HEK293 (cell line): ENCODE data around the gene DCDC1.

Experiments used
- CTCF ChIA-PET: fragments of 350-600 bp; formaldehyde crosslinking; extraction: SDS; loops from one replicate; lab custom pipeline; 2021; ENCODE audit warnings: antibody characterized with exemption; lab: Yijun Ruan, JAX
- POLR2A ChIA-PET: fragments of 300-600 bp; formaldehyde crosslinking; extraction: SDS; loops from one replicate; lab custom pipeline; 2020; ENCODE audit warnings: antibody characterized with exemption, inconsistent platforms; lab: Yijun Ruan, JAX
- H3K27ac ChIP-seq: fragments of 200-500 bp; sonication (Bioruptor generic); 2 replicates; pipeline ENCODE4 v1.5.1; 2014; ENCODE audit warnings: low read depth, low read length, control low read depth, inconsistent platforms; ENCODE audit errors: extremely low read depth
- H3K36me3 ChIP-seq, 2 experiments: fragments of 200-500 bp in 1 of 2; sonication (Bioruptor generic) in 1 of 2; 1 replicate in 1 of 2; 2 replicates in 1 of 2; pipeline ENCODE4 v1.5.1; 2014 to 2017; ENCODE audit warnings: inconsistent platforms in 2 of 2, low read length in 2 of 2; ENCODE audit not compliant: control insufficient read depth in 2 of 2, insufficient read depth in 1 of 2
- H3K4me1 ChIP-seq: fragments of 200-500 bp; sonication (Bioruptor generic); 2 replicates; pipeline ENCODE4 v1.5.1; 2014; ENCODE audit warnings: mild to moderate bottlenecking, low read length, inconsistent platforms; ENCODE audit not compliant: control insufficient read depth, insufficient read depth
- H3K4me3 ChIP-seq: 2 replicates; pipeline ENCODE4 v1.5.1; 2011; ENCODE audit warnings: low read depth, mild to moderate bottlenecking, control low read depth, low read length, moderate library complexity
- H3K9me3 ChIP-seq: fragments of 200-500 bp; sonication (Bioruptor generic); 2 replicates; pipeline ENCODE4 v1.5.1; 2014; ENCODE audit warnings: low read depth, low read length, inconsistent platforms; ENCODE audit not compliant: control insufficient read depth, insufficient read depth
- BCL11B ChIP-seq: fragments of 450-650 bp; formaldehyde crosslinking; IDR thresholded peaks from 2 replicates; pipeline ENCODE4 v1.5.1; 2016; ENCODE audit warnings: low read depth, missing biosample characterization, missing genetic modification characterization
- CTCF ChIP-seq: fragments of 450-650 bp; formaldehyde crosslinking; IDR thresholded peaks from 2 replicates; pipeline ENCODE4 v1.5.1; 2016; ENCODE audit warnings: missing biosample characterization, missing genetic modification characterization
- EGR2 ChIP-seq: fragments of 450-650 bp; formaldehyde crosslinking; IDR thresholded peaks from 2 replicates; pipeline ENCODE4 v1.5.1; 2016; ENCODE audit warnings: low read depth, missing biosample characterization, missing genetic modification characterization
- FEZF1 ChIP-seq: fragments of 450-650 bp; formaldehyde crosslinking; IDR thresholded peaks from 2 replicates; pipeline ENCODE4 v1.5.1; 2016; ENCODE audit warnings: missing biosample characterization, missing genetic modification characterization
- GLI2 ChIP-seq: fragments of 450-650 bp; formaldehyde crosslinking; IDR thresholded peaks from 2 replicates; pipeline ENCODE4; 2017; ENCODE audit warnings: missing biosample characterization, missing genetic modification characterization, low read depth, borderline replicate concordance
- GLIS1 ChIP-seq: fragments of 450-650 bp; formaldehyde crosslinking; IDR thresholded peaks from 2 replicates; pipeline ENCODE4 v1.5.1; 2016; ENCODE audit warnings: missing biosample characterization, missing genetic modification characterization
- GLIS2 ChIP-seq: fragments of 450-650 bp; formaldehyde crosslinking; IDR thresholded peaks from 2 replicates; pipeline ENCODE4 v1.5.1; 2016; ENCODE audit warnings: missing biosample characterization, missing genetic modification characterization
- HOXC10 ChIP-seq: sonication (generic); formaldehyde crosslinking; IDR thresholded peaks from 2 replicates; pipeline ENCODE4 v1.8.1; 2023; ENCODE audit warnings: mild to moderate bottlenecking, missing genetic modification reagents
- INSM2 ChIP-seq: fragments of 450-650 bp; formaldehyde crosslinking; IDR thresholded peaks from 2 replicates; pipeline ENCODE4 v1.5.1; 2016; ENCODE audit warnings: missing biosample characterization, missing genetic modification characterization
- KLF1 ChIP-seq: fragments of 450-650 bp; formaldehyde crosslinking; IDR thresholded peaks from 2 replicates; pipeline ENCODE4 v1.5.1; 2016; ENCODE audit warnings: missing biosample characterization, missing genetic modification characterization
- KLF7 ChIP-seq: fragments of 450-650 bp; formaldehyde crosslinking; IDR thresholded peaks from 2 replicates; pipeline ENCODE4 v1.5.1; 2016; ENCODE audit warnings: missing biosample characterization, missing genetic modification characterization, borderline replicate concordance
- SALL2 ChIP-seq: fragments of 450-650 bp; formaldehyde crosslinking; IDR thresholded peaks from 2 replicates; pipeline ENCODE4 v1.5.0; 2017; ENCODE audit warnings: missing biosample characterization, mild to moderate bottlenecking, missing genetic modification characterization, borderline replicate concordance
- ZFP3 ChIP-seq: fragments of 450-650 bp; formaldehyde crosslinking; IDR thresholded peaks from 2 replicates; pipeline ENCODE4 v1.5.1; 2016; ENCODE audit warnings: low read depth, missing biosample characterization, missing genetic modification characterization
- ZFP69B ChIP-seq: fragments of 450-650 bp; formaldehyde crosslinking; IDR thresholded peaks from 2 replicates; pipeline ENCODE4 v1.5.1; 2016; ENCODE audit warnings: missing biosample characterization, missing genetic modification characterization
- ZNF157 ChIP-seq: fragments of 450-650 bp; formaldehyde crosslinking; IDR thresholded peaks from 2 replicates; pipeline ENCODE4 v1.5.1; 2016; ENCODE audit warnings: missing biosample characterization, missing genetic modification characterization
- ZNF248 ChIP-seq: fragments of 450-650 bp; formaldehyde crosslinking; IDR thresholded peaks from 2 replicates; pipeline ENCODE4 v1.5.1; 2017; ENCODE audit warnings: missing biosample characterization, missing genetic modification characterization
- ZNF404 ChIP-seq: fragments of 450-650 bp; formaldehyde crosslinking; IDR thresholded peaks from 2 replicates; pipeline ENCODE4 v1.5.1; 2017; ENCODE audit warnings: missing biosample characterization, missing genetic modification characterization
- ZNF48 ChIP-seq: fragments of 450-650 bp; formaldehyde crosslinking; IDR thresholded peaks from 2 replicates; pipeline ENCODE4 v1.5.1; 2016; ENCODE audit warnings: missing biosample characterization, missing genetic modification characterization
- ZNF560 ChIP-seq: fragments of 450-650 bp; formaldehyde crosslinking; IDR thresholded peaks from 2 replicates; pipeline ENCODE4 v1.5.1; 2017; ENCODE audit warnings: missing biosample characterization, missing genetic modification characterization, borderline replicate concordance
- ZNF645 ChIP-seq: fragments of 450-650 bp; formaldehyde crosslinking; IDR thresholded peaks from 2 replicates; pipeline ENCODE4; 2016; ENCODE audit warnings: missing biosample characterization, missing genetic modification characterization
- ZNF785 ChIP-seq: fragments of 450-650 bp; formaldehyde crosslinking; IDR thresholded peaks from 2 replicates; pipeline ENCODE4 v1.5.1; 2016; ENCODE audit warnings: missing biosample characterization, missing genetic modification characterization
- ZNF830 ChIP-seq: fragments of 450-650 bp; IDR thresholded peaks from 2 replicates; pipeline ENCODE4 v1.5.0; 2018; ENCODE audit warnings: missing biosample characterization, missing genetic modification characterization, low read depth, mild to moderate bottlenecking, moderate library complexity
- ZSCAN18 ChIP-seq: fragments of 450-650 bp; formaldehyde crosslinking; IDR thresholded peaks from 2 replicates; pipeline ENCODE4 v1.5.1; 2016; ENCODE audit warnings: missing biosample characterization, missing genetic modification characterization

Gene DCDC1

GRCh38 chr11:31139479-31139878, 230.1 kb downstream of the DCDC1 start:
- CTCF ChIA-PET, result interaction anchor here (0.7 to 1.0 kb wide), 3 partner anchors 25 to 1093 kb away, joined by 3 read pairs; no protein-coding TSS in a partner anchor

GRCh38 chr11:31132531-31133421, 236.8 kb downstream of the DCDC1 start:
- Histone ChIP-seq H3K9me3 (no peaks in the 10 kb centered on the region), H3K27ac (no peak overlapping the region), H3K36me3 (no peaks in the 10 kb centered on the region), H3K4me1 (no peaks in the 10 kb centered on the region), H3K4me3 (no peak overlapping the region)
- ChIA-PET CTCF (interaction anchor here (0.6 kb wide), 1 partner anchor 11 kb away, joined by 3 read pairs; no protein-coding TSS in a partner anchor), POLR2A (no interaction called here)
- TF ChIP-seq KLF1 (tag by site-specific recombination) (no peak), ZNF560 (tag by site-specific recombination) (no peak), ZNF404 (no peak), ZNF157 (tag by site-specific recombination) (no peak), ZFP3 (tag by site-specific recombination) (no peak), ZNF48 (tag by site-specific recombination) (no peak), GLIS1 (tag by site-specific recombination) (no peak), ZNF645 (no peak), FEZF1 (tag by site-specific recombination) (no peak), INSM2 (no peak), ZNF248 (no peak), EGR2 (tag by site-specific recombination) (no peak), SALL2 (no peak), ZSCAN18 (tag by site-specific recombination) (no peak), BCL11B (no peak), ZNF830 (no peak), HOXC10 (CRISPR knock-in tag) (no peak), ZNF785 (no peak), CTCF (tag by site-specific recombination) (no peak)

More at GRCh38 chr11:31139479-31139878, 230.1 kb downstream of the DCDC1 start:
- POLR2A ChIA-PET, result no interaction called here
- Histone ChIP-seq H3K4me1 (no peaks in the 10 kb centered on the region), H3K9me3 (no peaks in the 10 kb centered on the region), H3K4me3 (no peak overlapping the region), H3K36me3 (no peaks in the 10 kb centered on the region), H3K27ac (no peak overlapping the region)
- TF ChIP-seq ZFP69B (tag by site-specific recombination) (no peak), ZNF157 (tag by site-specific recombination) (no peak), KLF7 (tag by site-specific recombination) (no peak), BCL11B (no peak), GLI2 (tag by site-specific recombination) (no peak), GLIS2 (tag by site-specific recombination) (no peak)
- TF ChIP-seq, all 188 proteins: peak for 0
